HG03432 (cell line): ENCODE results near the gene TMED4.

Experiments
- ATAC-seq: cut with Tn5 transposase; IDR thresholded peaks from one replicate; pipeline ENCODE4 v1.9.1; 2021; ENCODE audit warnings: mild to moderate bottlenecking, moderate library complexity; ENCODE audit not compliant: unreplicated experiment

TMED4 gene

DNA sequence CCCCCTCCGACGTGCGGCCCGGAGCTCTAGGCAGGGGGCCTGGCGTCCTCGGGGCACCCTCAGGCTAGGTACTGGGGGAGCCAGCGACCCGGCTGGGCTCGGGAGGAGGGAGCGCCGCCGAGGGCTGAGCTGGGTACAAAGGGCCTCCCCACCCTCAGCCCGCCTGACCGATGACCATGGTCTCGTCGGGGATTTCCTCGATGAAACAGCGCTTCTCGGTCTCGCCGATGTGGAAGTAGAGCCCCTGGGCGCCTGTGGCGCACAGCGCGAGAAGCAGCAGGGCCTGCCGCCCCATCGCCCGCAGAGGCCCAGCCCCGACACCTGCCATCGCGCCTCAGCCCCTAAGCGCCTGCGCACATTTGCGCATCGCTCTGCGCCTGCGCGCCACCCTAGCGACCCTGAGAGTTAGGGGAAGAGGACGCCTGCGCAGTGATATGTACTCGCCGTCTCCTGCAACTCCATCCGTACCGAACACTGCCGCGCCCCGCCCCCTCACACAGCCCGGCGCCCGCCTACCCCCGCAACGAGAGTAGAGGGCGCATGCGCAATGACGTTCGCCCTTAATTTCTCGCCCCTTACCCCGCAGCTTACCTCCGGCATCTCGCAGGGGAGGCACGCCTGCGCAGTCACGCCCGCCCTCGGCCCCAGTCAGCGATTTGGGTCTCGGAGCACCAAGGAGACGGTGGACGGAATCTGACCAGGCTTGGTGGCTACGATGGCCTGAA lies at the start of gene TMED4:
TSS of gene TMED4 (minus strand) at position 353 of the 725 bp plus-strand sequence. CDS start at position 328, 25 bp downstream.
- peak; percentile 81 for ATAC-seq

DNA sequence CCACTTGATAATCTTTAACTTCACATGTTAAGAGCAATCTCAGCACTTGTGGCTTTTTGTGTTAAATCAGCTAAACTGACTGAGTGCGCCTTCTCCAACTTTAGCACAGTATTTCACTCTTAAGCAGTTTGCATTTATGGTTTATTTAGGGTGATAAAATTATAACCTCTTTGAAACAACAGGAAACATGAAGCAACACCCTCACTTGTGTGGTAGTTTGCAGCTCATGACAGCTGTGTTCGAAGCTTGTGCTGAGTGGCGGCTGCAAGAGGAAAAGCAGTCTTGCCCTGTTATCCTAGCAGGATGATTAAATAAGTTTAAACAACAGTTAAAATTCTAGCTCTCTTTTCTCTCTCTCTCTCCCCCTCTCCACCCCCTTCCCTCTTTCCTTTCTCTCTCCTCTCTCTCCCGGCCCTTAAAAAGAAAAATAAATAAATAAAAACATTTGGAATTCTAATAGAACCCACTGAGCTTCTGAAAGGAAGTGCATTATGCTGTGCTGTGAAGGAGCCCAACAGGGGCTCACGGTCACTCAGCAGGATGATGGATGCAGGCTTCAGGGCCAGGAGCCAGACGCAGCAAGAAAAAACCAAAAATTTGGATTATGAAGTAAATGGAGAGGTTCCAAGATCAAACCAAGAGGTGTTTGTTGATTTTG lies 49.6 kb upstream of the TMED4 start:
- ATAC-seq, result no peak

DNA sequence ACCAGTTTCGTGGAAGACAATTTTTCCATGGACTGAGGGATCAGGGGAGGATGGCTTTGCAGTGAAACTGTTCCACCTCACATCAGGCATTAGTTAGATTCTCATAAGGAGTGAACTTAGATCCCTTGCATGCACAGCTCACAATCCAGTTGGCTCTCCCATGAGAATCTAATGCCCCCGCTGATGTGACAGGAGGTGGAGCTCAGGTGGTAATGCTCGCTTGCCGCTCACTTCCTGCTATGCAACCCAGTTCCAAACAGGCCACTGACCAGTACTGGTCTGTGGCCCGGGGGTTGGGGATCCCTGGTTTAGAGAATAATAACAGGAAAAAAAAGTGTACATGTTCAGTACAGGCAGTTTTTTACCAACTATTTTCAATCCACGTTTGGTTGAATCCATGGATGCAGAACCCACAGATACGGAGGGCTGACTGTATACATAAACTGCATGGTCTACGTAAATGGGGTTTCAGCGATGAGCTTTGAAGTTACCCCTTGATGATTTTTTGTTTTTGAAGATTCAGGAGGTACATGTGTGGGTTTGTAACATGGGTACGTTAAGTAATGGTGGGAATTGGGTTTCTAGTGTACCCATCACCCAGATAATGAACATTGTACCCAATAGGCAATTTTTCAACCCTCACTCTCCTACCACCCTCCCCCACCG lies 48.9 kb upstream of the TMED4 start:
- no peak for ATAC-seq

GRCh38 chr7:44629829-44630522 lies 47.9 kb upstream of the TMED4 start:
- no peak for ATAC-seq

DNA sequence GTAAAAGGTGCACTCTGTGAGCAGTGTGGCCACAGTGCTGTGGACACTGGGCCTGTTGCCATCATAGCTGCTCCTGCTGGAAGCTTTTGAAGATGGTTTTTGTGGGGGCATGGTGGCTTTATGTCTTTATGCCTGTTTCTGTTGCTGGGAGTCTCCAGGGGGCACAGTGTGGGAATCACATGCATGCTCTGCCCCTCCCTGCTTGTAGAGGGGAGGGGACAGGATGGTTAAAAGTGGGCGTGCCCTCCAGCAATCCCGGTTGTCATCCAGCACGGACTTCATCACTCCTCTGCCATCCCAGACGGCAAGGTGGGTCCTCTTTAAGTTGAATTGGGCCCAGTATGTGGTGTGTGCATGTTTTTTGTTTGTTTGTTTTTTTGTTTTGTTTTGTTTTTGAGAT lies 44.6 kb upstream of the TMED4 start:
- no peak for ATAC-seq

DNA sequence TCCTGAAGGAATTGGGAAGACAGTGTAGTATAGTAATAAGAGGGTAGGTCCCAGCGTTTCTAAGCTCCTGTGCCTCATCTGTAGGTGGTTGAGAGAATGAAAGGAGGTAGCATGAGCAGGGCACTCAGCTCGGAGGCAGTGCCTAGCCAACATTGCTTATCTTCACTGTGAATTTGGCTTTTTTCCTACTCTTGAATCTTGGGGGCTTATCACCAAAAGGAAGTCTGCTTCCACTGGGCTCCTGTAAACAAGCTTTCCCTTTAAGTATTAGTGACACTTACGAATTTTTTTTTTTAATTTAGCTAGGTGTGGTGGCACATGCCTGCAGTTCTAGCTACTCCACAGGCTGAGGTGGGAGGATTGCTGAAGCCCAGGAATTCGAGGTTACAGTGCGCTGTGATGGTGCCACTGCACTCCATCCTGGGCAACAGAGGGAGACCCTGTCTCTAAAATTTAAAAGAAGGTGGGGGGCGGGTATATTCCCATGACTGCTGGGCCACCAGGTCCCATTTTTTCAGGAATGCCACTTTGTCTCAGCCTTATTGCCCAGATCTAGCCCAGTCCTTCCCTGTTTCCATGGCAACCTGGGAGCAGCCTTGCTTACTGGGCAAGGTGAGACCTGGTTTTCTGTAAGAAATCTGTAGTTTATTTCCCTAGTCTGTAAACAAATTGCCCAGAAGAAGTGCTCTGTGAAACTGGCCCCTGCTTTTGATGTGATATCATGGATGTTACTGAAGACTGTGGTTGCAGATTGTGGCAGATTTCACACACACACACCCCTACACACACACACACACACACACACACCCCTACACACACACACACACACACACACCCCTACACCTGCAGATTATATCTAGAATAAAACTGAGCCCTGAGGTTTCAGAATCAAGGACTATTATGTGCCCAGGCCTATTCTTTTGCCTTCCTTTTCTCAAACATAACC lies 43.8 kb upstream of the TMED4 start:
- ATAC-seq, result no peak

GRCh38 chr7:44624318-44624717 lies 42.3 kb upstream of the TMED4 start:
- no peak for ATAC-seq

- ATAC-seq, result peak; percentile 79
Observed at GRCh38 chr7:44622342-44623151, 40.5 kb upstream of the TMED4 start.

DNA sequence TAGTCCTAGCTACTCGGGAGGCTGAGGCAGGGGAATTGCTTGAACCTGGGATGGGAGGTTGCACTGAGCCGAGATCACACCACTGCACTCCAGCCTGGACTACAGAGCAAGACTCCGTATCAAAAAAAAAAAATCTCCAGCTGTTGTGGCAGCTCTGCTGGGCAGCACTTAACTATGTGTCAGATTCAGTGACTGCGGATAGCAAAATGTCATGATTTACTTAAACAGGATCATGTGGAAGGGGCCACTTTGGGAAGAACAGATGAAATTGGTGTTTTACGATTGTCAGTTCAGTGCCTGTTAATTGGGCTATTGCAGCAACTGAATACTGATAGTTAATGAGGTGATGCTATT lies 39.7 kb upstream of the TMED4 start:
- no peak for ATAC-seq

- ATAC-seq, result no peak
Observed at GRCh38 chr7:44621034-44621749, 39.2 kb upstream of the TMED4 start.

- ATAC-seq, result no peak
Observed at GRCh38 chr7:44618753-44619152, 36.7 kb upstream of the TMED4 start.

GRCh38 chr7:44618045-44618444 lies 36.0 kb upstream of the TMED4 start:
- no peak for ATAC-seq

DNA sequence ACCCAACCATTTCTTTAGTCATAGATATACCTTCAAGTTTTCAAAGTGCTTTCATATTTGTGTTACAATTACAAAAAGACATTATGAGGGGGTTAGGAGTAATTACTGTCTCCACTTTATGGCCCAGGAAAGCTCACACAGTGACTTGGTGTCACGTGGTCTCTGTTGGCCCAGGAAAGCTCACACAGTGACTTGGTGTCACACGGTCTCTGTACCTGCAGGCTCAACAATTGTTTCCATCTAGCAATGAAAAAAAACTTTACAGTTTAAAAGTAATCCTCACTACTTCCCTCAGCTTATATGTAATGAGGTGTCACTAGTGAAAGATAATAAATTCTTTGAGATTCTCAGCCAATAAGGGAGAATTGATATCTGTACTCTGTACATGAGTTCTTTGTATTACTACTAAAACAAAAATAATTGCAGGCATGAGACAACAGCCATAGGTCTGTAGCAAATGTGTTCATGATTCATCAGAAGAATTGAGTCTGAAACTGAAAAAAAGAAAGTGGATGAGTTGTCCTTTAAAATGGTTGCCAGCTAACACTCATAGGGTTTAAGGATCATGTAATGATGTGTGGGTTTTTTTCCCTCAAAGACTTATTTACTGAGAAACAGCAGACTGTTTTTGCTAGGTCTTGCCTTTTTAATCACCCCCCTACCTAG lies 35.3 kb upstream of the TMED4 start:
- ATAC-seq, result peak; percentile 52

DNA sequence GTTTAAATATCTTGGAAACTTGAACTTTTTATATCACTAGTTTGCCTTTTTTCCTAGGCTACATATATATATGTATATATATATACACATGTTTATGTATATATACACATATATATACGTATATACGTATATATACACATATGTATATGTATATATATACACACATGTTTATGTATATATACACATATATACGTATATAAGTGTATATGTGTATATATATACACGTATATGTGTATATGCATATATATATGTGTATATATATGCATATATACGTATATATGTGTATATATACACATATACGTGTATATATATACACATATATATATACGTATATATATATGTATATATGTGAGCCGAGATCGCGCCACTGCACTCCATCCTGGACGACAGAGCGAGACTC lies 34.5 kb upstream of the TMED4 start:
- ATAC-seq, result no peak

- ATAC-seq, result no peak
Observed at GRCh38 chr7:44615793-44616192, 33.8 kb upstream of the TMED4 start.

DNA sequence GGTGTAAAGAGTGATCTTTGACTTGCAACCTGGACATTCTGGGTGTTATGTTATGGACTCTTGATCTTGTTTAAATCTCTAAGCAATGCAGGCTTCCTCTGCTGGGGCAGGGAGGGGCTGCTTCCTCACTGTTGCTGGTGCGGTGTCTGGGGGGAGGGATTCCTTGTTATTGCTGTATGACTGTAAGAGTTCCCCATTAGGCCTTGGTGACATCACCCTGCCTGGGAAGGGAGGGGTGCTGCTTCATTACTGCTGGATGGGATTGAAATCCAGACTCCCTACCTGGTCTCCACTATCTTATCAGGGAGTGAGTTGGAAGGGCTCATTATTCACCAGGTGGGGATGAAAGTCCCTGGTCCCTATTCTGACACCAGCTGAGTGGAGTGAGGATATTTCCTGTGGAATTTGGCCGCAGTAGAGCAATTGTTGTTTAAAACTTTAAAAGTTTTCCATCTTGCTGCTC lies 33.1 kb upstream of the TMED4 start:
- ATAC-seq, result no peak

- ATAC-seq, result no peak
Observed at GRCh38 chr7:44609829-44610228, 27.8 kb upstream of the TMED4 start.

DNA sequence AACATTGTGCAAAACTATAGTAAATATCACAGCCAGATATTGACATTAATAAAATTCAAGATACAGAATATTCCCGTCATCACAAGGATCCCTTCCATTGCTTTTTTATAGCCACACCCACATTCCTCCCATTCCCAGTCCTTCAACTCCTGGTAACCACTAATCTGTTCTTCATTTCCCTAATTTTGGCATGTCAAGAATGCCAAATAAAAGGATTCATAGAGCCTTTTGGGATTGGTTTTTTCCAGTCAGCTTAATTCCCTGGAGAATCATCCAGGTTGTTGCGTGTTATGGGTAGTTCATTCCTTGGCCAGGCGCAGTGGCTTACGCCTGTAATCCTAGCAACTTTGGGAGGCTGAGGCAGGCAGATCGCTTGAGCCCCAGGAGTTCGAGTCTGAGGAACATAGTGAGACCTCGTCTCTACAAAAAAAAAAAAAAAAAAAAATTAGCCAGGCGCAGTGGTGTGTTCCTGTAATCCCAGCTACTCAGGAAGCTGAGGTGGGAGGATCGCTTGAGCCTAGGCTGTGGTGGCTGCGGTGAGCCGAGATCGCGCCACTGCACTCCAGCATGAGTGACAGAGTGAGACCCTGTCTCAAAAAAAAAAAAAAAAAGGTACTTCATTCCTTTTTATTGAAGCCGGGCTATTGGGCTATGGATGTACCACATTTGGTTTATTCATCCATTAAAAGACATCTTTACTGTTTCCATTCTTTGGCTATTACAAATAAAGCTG lies 27.1 kb upstream of the TMED4 start:
- ATAC-seq, result no peak
